HG03139 (cell line): ENCODE measurements around the gene ELP4.

Experiments
- ATAC-seq: cut with Tn5 transposase; IDR thresholded peaks from one replicate; pipeline ENCODE4 v1.9.1; 2021; ENCODE audit not compliant: unreplicated experiment

The ELP4 gene

DNA sequence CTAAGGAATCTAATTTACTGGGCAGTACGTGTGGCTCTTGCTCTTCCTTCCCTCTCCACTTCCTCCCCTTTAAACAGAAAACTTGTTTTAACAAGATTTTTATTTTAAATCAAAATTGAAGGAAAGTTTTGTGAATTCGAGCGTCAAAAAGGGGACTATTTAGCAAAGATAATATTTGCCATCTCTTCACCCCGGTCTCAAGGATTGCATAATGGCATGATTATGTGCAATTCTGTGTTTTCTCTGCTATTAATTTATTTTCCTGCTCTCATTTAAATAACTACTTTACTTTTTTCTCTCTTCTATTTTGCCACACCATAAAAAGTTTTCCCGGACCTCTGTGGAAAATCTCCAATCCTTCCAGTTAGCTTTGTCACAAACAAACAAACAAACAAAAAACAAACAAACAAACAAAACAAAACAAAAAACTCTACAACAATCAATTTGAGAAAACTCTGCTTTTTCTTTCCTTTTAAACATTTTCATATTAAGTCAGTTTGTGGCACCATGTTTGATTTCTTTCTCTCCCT is 311.7 kb downstream of the ELP4 start:
- ATAC-seq, result no peak

- ATAC-seq, result no peak
Observed at GRCh38 chr11:31821766-31822165, 312.2 kb downstream of the ELP4 start.

DNA sequence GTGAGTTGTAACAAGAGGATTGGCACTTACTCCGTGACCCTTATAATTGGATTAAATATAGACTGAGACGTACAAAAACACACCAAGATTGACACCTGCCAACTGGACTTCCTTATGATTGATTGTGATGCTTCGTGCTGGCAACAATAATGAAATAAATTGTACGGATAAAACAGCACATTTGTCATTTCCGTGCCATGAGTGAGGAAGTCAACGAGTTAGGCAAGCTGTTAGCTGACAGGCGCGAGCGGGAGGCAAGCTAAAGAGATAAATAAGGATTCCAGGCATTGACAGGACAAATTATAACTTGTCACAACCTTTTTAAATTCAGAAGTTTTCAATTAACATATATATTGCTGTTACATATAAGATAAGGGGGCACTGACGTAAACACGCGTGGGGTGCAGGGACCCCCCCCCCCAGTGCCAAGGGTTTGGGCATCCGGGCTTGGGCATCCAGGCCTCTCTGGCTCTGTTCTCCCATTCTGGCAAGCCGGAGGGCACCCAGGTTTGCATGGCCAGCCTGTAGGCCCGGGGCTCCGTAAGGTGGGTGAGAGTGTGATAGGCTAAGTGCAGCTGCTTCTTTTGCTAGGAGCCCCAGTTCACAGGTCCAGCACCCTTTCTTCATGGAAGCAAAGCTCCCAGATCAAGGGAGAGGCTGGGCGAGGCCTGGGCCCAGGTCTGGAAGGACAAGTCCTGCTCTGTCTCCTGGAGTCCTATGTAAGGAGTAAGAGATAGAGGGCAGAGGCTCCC is 312.8 kb downstream of the ELP4 start:
- no peak for ATAC-seq

DNA sequence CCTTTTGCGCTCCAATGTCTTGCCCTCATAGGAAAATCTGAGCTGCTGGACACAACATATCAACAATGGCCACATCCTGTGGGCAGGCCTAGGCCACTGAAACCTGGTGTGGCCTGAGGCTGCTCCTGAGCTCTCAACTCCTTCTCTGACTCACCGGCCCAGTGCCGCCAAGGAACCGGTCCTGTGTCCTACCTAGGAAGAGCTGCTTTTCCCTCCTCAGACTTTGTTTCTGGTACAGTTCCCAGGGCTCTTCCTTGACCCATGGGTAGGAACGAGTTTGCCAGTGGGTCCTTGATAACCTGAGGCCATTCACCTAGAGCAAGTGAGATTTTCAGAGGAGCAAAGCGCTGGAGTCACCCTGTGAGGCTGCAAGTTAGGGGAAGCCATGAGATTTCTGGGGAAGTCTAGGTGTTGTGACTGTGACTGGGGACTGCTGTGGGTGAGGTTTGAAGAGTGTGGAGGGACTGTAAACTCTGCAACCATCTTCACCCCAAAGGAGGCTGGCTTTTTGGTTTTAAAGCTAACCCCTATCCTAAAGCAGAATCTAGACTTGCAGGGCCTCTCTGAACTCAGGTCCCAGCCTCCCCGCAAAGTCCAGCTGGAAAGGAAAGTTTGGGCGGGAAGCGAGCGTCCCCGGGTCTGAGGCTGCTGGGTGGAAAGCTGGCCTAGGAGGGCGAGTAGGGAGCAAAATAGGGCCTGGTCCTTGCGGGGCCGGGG is 313.5 kb downstream of the ELP4 start:
- ATAC-seq, result no peak

GRCh38 chr11:31823644-31824331 is 314.2 kb downstream of the ELP4 start:
- ATAC-seq, result no peak

GRCh38 chr11:31824332-31824878 is 314.8 kb downstream of the ELP4 start:
- ATAC-seq, result no peak

- ATAC-seq, result no peak
Observed at GRCh38 chr11:31824879-31825837, 315.6 kb downstream of the ELP4 start.

GRCh38 chr11:31825838-31826484 is 316.4 kb downstream of the ELP4 start:
- no peak for ATAC-seq

GRCh38 chr11:31826536-31827438 is 317.2 kb downstream of the ELP4 start:
- ATAC-seq, result no peak

DNA sequence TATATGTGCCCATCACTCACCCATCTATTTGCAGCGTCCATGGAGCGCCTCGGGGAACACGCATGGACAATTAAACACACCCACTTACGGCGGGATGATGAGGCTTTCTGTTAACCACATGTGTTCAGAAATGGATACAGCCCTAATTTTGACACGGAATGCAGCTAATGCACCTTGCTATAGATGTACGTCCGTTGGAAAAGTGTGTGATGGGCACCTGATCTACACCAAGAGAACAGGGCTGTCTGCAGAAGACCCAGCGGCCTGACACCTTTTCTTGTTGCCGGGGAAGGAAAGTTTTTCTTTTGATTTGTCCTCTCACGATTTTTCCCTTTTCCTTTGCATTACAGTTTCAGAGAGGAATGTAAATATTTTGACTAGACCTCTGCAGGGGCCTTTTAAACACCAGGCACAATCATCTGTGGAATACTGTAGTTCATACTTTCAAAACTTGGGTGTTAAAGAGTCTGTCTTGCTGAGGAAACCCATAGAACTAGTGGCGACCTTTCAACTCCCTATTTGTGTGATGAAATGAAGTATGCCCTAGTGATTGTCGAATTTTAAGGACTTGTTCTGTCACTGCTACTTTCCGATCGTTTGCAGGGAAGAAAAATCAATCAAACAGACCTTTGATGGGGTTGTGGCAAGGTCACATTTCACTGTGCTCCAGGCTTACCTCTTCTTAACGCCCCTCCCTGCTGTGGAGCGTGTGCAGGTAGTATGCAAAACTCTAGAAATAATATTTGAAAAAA is 318.1 kb downstream of the ELP4 start:
- ATAC-seq, result no peak

- ATAC-seq, result no peak
Observed at GRCh38 chr11:31828217-31828616, 318.6 kb downstream of the ELP4 start.

DNA sequence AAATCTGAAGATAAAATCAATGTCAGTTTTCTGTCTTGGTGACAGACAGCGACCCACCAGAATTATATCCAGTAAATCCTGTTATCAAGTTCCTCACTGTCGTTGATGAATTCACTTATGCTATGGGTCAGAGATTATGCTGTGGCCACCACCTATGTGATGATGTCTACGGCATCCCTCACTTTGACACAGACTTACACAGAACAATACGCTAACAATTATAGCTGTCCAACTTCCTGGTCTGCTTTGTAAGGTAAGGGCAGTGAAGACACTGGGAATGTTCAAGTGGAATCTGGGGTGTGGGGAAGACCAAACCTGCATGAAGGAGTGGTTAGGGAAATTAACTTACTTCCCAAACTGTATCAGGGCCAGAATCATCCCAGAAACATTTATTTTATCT is 320.8 kb downstream of the ELP4 start:
- no peak for ATAC-seq

DNA sequence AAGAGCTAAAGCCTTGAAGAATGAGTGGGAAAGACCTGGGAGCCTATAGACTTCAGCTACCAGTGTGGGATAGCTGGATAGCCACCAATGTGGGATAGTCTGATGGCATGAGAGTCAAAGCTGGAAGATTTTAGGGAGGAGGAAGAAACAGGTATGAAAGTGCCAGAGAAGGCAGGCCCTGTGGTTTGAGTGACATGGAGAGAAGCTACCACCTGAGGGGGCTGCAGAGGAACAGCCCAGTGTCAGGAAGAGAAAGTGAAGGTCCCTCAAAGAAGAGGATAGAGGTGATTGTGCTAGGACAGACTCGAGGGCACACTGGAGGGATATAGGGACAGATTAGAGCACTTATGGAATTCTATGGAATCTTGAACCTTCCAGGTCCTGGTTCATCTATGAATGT is 324.7 kb downstream of the ELP4 start:
- no peak for ATAC-seq
